GM18517 (cell line): ENCODE data around the gene NAV3.

ENCODE experiments used
- ATAC-seq: cut with Tn5 transposase; IDR thresholded peaks from one replicate; pipeline ENCODE4 v1.9.1; 2021; ENCODE audit warnings: mild to moderate bottlenecking, moderate library complexity; ENCODE audit not compliant: unreplicated experiment

The NAV3 gene

DNA sequence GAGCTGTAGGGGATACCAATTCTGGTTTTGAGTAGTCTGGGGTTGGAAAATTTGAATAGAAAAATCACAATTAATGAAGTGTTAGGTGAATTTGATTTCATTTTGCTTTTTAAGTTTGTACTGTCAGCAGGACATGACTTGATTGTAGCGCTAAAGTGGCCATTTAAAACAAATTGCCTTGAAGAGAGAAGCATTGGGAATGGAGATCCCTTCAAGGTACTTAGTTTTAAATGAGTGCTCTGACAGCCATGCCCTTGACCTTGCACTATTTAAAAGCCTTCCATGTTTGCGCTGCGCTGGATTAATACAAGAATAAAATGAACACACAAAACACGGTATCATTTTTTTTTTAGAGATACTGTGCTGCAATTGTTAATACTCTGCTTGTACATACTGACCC is 345.9 kb downstream of the NAV3 start:
- ATAC-seq = no peak

DNA sequence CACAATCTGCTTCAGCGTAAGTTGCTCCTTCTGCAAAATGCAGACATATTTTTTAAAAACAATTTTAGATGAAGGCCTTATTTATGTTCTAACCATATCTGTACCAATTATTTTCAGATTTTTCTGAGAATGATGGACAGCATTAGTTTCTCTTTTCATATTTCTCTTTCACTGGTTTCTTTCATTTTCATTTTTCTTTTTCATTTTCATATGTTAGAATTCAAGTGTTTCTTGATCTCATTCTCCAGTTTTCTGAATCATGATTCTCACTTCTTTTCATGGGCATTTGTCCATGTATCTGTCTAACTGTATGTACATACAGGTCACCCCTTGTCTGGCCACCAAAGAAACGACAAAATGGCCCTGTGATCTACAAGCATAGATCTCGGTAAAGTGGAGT is 346.6 kb downstream of the NAV3 start:
- peak; percentile 70 for ATAC-seq

DNA sequence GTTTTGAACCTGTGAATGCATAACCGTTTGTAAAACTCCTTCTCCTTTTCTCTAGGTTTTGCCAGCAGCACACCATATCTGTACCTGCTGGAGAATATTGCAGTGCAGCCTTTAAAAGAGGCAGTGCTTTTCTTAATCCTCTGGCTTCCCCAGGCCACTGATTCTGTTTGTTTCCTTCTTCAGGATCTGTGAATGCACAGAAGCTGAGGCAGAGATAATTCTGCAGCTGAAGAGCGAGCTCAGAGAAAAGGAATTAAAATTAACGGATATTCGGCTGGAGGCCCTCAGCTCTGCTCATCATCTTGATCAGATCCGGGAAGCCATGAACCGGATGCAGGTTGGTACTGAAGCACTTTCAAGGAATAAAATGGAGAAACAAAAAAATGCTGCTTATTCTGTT is 348.7 kb downstream of the NAV3 start:
- ATAC-seq = no peak

DNA sequence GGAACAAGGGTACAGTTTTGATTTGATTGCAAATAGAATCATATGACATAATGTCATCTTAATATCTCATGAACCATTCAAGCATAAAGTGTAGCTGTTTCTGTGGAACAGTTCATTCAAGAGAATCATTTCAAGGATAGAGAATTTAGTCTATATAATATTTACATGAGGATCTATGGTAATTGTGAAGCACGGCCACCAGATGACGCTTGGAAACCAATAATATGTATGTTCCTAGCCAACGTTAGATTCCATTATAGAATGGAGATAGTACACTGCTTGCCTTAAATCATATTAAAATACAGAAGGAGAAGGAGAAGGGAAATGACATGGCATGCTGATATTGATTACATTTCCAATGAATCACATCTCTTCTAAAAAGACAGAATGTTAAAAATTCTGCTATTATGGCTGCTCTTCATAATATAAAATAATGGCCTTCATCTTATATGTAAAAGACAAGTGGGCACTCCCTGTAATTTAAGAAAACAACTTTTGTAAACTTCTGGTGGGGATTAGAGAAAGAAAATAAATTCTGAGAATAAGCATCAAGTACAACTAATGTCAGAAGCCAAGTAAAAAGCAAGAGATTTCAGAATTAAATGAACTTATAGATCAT is 351.0 kb downstream of the NAV3 start:
- no peak for ATAC-seq

DNA sequence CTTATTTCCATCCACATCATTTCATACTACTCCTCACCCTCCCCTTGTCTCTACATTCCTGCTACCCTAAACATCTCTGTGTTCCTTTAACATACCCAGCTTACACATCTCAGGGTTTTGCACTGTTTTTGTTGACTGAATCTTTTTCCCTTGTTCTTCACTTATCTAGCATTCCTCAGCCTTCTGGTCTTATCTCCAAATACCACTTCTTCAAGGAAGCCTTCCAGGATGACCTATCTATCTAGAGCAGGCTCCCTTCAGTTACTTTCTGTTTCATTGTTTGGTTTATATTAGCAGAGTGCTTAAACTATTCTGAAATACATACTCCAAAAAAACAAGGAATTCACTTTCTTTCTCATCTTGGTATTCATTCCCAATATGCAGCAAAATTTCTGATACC is 353.1 kb downstream of the NAV3 start:
- no peak for ATAC-seq

DNA sequence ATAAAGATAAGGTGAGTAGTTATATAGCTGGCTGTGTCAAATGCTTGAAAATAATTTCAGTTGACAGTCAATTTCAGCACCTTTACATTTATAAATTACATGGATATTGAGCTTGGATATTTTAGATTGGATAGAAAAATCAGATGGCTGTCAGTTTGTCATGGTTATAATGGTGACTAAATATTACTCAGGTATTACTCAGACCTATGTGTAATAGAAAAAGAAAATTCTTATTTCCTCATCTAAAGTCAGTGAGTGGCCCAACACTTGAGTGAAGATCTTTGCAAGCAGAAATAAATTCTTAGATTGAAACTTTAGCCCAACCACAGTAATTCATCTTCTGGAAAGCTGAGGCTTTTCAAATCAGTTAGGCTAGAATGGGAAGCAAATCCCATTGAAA is 354.4 kb downstream of the NAV3 start:
- ATAC-seq = no peak

DNA sequence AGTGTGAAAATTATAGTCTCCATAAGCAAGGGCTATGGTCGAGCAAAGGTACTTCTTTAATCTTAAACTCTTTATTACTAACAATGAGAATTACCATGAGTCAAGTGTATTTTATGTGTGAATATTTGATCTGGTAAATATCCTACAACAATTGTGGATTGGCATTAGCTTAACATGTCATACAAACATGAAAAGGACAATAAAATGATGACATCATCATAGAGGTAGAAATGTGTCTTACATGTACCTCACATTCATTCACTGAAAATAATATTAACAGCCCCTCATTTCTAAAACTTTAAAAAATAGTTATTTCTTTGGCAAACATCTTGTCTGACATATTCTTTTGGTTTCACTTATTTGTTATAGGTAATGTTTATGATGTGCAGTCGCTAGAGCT is 355.0 kb downstream of the NAV3 start:
- ATAC-seq = no peak

DNA sequence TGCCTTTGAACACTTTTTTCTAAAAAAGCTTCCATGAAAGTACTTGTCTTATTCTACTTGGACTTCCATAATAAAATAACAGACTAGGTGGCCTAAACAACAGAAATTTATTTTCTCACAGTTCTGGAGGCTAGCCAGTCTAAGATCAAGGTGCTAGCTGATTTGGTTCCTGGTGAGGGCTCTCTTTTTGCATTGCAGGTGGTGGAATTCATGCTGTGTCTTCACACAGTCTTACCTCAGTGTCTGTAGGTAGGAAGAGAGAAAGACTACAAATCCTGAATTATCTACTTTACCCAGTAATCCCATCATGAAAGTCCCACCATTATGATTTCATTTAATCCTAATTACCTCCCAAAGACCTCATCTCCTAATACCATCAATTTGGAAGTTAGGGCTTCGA is 356.0 kb downstream of the NAV3 start:
- ATAC-seq = no peak

DNA sequence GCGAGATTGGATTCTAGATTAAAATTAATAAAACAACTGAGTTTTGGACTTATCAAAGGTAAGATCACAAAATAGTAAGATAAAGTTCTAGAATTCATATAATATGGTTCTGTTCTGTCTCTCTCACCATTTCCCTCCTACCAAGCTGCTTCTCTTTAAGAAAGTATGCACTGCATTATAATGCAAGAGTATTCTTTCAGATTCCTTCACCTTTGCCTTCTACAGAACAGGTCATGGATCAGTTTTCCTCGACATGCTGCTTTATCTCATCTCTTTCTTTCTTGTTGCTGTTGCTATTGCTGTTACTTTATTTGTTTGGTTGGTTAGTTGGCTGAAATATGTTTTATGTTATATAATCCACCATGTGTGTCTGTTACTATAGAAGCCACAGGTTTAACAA is 357.0 kb downstream of the NAV3 start:
- ATAC-seq = no peak

DNA sequence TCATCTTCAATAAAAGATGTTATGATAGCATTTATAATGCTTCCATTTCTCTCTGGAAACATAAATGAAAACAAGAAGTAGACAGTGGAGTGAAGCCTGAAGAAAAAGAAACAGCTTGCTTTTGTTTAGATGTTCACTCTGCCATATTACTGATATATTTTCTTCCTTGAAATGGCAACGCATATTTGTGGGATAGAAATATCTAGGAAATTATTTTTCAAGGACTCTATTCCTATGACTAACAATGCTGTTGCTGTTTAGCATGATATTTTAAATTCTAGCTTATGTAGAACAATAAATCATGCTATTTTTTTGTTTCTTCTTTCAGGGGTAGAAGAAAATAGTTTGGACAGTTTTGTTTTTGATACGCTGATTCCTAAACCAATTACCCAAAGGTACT is 359.0 kb downstream of the NAV3 start:
- ATAC-seq = no peak

DNA sequence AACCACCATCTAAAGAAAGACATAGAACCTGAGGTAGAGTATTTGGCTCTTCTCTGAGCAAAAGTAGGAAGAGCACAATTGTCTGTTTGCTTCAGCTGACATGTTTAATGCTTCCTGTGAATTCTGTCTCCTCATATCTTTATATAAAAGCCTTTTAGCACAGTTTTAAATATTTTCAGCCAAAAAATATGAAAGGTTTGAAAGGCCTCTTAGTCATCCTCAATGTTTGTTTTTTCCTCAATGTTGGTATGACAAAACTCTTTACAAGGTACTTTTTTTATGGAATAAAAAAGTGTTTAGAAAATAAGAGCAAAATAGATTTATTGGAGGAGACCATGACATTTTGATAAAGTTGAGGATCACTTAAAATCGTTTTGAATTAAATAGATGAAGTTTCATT is 360.9 kb downstream of the NAV3 start:
- ATAC-seq = no peak

DNA sequence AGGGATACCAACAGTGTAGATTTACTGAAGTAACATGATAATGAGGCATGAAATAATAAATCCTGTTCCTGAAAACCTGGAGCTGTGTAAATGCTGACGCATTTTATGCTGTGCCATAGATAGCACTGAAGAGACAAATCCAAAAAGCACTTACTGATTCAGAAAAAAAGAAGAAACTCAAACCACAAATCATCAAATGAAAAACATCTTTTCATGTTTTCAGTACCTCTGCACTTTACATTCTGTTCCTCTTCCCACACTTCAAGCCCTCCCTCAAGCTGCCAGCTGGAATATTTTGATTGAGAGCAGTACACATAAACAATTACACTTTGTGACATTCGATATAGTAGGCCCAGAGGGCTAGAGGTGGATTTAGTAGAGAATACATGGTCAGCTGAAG is 362.3 kb downstream of the NAV3 start:
- ATAC-seq = no peak

DNA sequence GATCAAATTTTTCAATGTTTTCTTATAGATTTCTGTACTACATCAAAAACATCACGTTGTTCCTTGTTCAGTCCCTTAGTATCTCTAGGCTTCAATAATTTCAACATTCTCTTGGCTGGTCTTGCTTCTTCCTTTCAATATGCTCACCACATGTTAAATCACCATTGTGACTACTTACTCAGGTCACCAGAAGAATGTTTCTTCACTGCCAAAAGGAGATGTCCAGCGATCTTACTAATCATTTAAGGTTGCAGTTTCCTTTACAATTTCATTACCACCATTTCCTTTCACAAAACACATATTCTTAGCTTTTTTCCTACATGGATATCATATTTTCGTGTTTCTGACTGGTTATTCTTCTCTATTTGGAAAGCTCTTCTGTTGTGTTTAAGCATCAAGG is 363.8 kb downstream of the NAV3 start:
- no peak for ATAC-seq

DNA sequence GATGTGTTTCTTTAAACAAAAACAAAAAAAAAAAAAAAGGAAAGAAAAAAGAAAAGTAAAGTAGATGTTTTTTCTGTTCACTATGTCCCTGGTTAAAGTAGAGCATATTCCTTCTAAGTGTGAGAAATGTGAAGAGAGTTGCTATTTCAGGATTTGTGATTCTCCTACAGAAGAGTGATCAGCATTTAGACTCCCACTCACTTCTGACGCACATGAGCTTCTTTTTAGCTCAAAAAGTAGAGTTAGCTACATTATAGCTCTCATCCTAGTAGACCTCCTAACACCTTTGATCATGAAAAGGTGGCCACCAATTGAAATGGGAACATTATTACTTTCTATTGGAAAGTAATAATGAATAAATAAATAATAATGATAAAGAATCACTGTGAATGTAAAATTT is 368.2 kb downstream of the NAV3 start:
- no peak for ATAC-seq

DNA sequence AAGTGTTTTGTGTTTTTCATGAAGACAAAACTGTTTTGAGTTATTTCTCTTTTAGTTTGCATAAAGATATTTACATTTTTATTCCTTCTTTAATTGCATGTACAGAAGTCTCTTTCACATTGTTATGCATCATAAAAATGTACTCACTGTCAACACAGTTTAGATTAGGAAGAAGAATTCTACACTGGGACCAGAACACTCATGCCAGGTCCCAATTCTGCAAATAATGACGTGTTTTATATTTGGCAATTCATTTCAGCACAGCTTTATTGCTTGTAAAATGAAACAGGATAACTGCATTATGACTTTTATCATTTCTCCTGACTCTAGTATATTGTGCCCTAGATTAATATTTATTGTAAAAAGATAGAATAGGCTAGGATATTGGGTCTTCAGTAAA is 369.2 kb downstream of the NAV3 start:
- no peak for ATAC-seq

DNA sequence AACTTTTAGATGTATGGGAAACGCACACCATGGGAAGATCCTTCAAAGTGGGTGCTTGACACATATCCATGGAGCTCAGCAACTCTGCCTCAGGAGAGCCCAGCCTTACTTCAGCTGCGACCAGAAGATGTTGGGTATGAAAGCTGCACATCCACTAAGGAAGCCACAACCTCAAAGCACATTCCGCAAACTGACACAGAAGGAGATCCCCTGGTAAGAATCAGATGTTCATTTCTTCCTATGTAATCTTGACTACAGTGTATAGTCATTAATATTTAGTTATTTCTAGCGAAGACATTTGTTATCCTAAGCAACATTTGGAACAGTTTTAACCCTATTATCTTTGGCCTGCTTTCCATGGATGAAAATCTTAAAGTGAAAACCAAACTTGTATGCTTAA is 374.2 kb downstream of the NAV3 start:
- ATAC-seq = no peak

DNA sequence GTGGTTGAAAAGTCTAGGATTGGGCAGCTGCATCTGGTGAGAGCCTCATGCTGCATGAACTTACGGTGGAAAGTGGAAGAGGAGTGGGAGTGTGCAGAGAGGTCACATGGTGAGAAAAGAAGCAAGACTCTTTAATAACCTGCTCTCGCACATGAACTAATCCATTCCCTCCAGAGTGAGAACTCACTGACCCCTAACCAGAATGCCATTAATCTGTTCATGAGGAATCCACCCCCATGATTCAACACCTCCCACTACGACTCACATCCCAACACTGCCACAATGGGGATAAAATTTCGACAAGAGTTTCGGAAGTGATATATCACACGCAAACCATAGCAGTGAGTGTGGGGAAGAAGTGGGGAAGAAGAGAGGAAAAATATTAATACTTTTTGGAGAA is 377.4 kb downstream of the NAV3 start:
- no peak for ATAC-seq

DNA sequence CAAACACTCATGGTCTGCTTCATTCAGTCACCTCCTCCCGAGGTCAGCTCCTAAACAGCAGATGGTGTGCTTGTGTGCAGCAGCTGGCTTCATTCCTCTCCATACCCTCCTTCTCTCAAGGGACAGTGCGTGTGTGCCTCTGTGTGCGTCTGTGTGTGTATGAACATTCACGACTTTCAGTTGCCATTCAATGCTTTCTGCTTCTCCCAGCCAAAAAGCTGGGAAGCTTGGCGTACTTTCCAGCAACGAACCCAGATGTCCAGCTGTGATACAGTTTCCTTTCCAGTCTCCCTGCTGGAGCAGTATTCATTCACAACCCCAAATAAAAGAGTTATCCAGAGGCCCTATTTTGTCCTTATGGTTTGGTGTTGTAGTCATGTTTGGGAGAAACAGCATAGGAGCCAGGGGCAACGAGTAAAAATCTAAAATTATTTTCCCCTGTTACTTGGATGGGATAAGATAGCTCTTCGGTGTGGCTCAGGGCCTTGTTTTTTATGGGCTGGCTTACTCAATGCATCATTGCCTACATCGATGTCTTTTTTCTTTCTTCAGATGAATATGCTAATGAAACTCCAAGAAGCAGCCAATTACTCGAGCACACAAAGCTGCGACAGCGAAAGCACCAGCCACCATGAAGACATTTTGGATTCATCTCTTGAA is 379.3 kb downstream of the NAV3 start:
- ATAC-seq = no peak

DNA sequence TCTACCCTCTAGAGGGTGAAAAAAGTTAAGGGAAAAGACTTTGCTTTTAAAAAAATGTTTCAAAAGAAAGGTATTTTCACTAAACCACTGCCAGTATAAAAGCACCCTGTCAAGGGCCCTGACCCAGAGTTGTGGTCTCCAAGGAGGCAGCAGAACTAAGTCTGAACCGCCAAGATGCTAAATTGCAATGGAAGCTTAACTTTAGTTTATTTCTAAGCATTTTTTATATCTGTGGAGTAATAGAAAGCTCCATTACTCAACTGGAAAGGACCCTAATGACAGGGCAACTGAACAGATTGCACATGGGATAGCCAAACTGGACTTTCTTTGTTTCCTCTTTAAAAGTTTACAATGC is 379.8 kb downstream of the NAV3 start:
- ATAC-seq = no peak

DNA sequence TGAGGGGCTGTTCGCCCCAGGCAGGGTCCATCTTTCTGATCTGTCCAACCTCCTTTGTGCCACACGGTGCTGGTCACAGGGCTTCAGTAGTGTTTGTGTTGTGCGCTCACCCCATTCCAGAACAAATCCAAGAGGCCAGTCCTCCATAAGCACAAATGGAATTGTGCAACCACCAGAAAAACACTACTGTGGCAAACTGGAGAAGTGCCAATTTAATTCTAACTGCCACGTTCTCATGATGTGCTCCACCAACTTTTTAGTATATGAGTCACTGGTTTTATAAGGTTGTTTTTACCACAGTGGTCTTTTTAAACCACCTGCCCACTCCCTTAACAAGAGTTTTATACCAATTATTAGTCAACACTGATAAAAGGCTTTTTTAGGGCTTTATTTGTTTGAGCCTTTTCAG is 380.2 kb downstream of the NAV3 start:
- no peak for ATAC-seq

DNA sequence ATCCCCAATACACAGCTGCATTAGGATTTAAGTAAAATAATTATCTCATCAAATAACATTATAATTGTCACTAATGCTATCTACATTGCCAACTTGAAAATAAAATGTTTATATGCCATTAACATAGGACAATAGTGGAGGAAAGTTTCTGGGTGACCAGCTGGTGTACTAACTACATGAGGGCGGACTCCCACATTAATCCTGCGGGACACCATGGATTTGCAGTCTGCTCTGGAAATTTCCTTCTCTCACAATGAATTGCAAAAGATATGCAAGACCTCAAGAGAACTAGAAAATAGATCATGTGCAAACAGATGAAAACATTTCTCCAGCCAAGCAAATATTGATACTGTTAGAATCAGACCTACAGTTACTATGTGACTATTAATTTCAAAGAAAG is 390.1 kb downstream of the NAV3 start:
- ATAC-seq = no peak

DNA sequence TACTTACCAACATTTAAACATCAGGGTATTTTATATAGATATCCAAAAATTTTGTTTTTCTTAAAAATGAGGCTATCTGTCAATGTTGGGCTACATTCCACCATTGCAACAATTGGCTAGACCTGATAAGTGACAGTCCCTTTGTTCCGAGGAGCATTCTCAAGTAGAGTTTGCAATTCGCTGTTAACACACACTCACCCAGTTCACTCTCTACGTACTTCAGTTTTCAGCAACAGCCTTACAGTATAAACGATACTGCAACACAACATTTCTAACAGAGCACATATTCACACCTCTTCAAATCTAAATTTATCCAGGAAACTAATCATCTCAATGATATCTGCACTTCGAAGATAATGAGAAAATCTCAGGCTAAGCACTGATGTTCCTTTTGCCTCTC is 393.5 kb downstream of the NAV3 start:
- ATAC-seq = no peak

DNA sequence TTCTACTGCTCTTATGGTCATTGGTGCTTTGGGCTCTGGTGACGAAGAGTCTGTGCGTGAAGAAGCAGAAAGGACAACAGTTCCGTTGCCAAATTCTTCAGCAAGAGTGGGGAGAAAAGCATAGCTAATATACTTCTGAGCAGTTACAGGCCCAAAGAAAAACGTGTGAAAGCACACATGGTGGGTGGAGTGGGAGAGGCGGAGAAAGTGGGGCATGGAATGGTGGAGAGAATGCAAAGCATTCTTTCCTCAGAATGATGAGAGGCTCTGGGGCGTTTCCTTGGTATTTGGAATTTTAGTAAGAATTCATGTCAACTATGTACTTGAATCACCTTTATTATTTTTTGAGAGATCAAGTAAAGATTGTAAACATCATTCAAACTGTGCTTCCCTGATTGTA is 396.1 kb downstream of the NAV3 start:
- no peak for ATAC-seq
